ENCODE data around the gene TYK2.

The TYK2 gene

GRCh38 chr19:10332158-10332964 lies 48.0 kb downstream of the TYK2 start:
- no peak for DNase-seq (ENCODE audit: extremely low read depth, low read depth)
- TF ChIP-seq CTCF (IDR thresholded peaks at IDR 0.05; ENCODE audit: low read depth, low read length): peak; percentile 12

GRCh38 chr19:10329555-10329954 lies 50.8 kb downstream of the TYK2 start:
- TF ChIP-seq CTCF (IDR thresholded peaks at IDR 0.05; ENCODE audit: low read depth, low read length): no peak

GRCh38 chr19:10328558-10329429 lies 51.6 kb downstream of the TYK2 start:
- TF ChIP-seq CTCF (IDR thresholded peaks at IDR 0.05; ENCODE audit: low read depth, low read length): no peak
- DNase-seq (ENCODE audit: extremely low read depth, low read depth): no peak

More at GRCh38 chr19:10329555-10329954, 50.8 kb downstream of the TYK2 start:
- DNase-seq (ENCODE audit: extremely low read depth, low read depth): no peak

GRCh38 chr19:10327793-10328192 lies 52.6 kb downstream of the TYK2 start:
- no peak for DNase-seq (ENCODE audit: extremely low read depth, low read depth)
- TF ChIP-seq CTCF (IDR thresholded peaks at IDR 0.05; ENCODE audit: low read depth, low read length): no peak

- no peak for TF ChIP-seq CTCF (IDR thresholded peaks at IDR 0.05; ENCODE audit: low read depth, low read length)
- no peak for DNase-seq (ENCODE audit: extremely low read depth, low read depth)
These were observed 54.6 kb downstream of the TYK2 start for GRCh38 chr19:10325732-10326131.

GRCh38 chr19:10321874-10322835 lies 58.2 kb downstream of the TYK2 start:
- TF ChIP-seq CTCF (IDR thresholded peaks at IDR 0.05; ENCODE audit: low read depth, low read length): no peak
- DNase-seq (ENCODE audit: extremely low read depth, low read depth): no peak
